ENCODE data around the gene SLC44A4. TPM values are rescaled to one million over a fixed set of nuclear protein-coding genes. Genes with fewer than 3 reads are reported as not detected.

SLC44A4 gene
- total and polyA plus RNA-seq, 9 of the 15 experiments (the other 6 are each of a cell fraction or from before 2014, with no cell fraction given), result 7.9 to 18.6 (median 11.2) TPM

- TF ChIP-seq COPS2 (conservative IDR thresholded peaks at IDR 0.05) (no peak), ZNF408 (CRISPR knock-in tag; IDR thresholded peaks at IDR 0.05; ENCODE audit: low read depth) (no peak), CREM (IDR thresholded peaks at IDR 0.05; ENCODE audit: low read depth) (no peak), LCOR (CRISPR knock-in tag; IDR thresholded peaks at IDR 0.05) (no peak), ARID1B (IDR thresholded peaks at IDR 0.05) (peak; percentile 67), RBM14 (IDR thresholded peaks at IDR 0.05; ENCODE audit: borderline replicate concordance, insufficient read depth, low read depth, low read length) (no peak), BACH1 (tag; IDR thresholded peaks at IDR 0.05) (no peak), ARID2 (IDR thresholded peaks at IDR 0.05) (no peak), ZNF609 (CRISPR knock-in tag; IDR thresholded peaks at IDR 0.05; ENCODE audit: borderline replicate concordance) (no peak), ZFX (CRISPR knock-in tag; IDR thresholded peaks at IDR 0.05) (peak; percentile 28; the same call in 1 of the 2 replicates), DPF2 (IDR thresholded peaks at IDR 0.05) (peak; percentile 76), FOXO4 (CRISPR knock-in tag; IDR thresholded peaks at IDR 0.05) (no peak), FOXP1 (CRISPR knock-in tag; IDR thresholded peaks at IDR 0.05) (no peak), ZNF668 (CRISPR knock-in tag; IDR thresholded peaks at IDR 0.05) (no peak), TCF7L2 (IDR thresholded peaks at IDR 0.05; ENCODE audit: low read depth, low read length) (no peak), KDM5B (IDR thresholded peaks at IDR 0.05; ENCODE audit: insufficient replicate concordance, low read depth, low read length) (no peak), ZBTB12 (CRISPR knock-in tag; IDR thresholded peaks at IDR 0.05) (no peak), KLF1 (tag; IDR thresholded peaks at IDR 0.05) (no peak), L3MBTL2 (IDR thresholded peaks at IDR 0.05) (no peak), EZH2 (IDR thresholded peaks at IDR 0.05; ENCODE audit: borderline replicate concordance, low read depth, low read length) (no peak)
- TF ChIP-seq, protein P1, sequence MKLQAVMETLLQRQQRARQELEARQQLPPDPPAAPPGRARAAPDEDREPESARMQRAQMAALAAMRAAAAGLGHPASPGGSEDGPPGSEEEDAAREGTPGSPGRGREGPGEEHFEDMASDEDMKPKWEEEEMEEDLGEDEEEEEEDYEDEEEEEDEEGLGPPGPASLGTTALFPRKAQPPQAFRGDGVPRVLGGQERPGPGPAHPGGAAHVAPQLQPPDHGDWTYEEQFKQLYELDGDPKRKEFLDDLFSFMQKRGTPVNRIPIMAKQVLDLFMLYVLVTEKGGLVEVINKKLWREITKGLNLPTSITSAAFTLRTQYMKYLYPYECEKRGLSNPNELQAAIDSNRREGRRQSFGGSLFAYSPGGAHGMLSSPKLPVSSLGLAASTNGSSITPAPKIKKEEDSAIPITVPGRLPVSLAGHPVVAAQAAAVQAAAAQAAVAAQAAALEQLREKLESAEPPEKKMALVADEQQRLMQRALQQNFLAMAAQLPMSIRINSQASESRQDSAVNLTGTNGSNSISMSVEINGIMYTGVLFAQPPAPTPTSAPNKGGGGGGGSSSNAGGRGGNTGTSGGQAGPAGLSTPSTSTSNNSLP (IDR thresholded peaks at IDR 0.05; ENCODE audit: borderline replicate concordance, low read depth, low read length), result peak; percentile 44; the same call in 1 of the 2 replicates
Observed at GRCh38 chr6:31903957-31904356, 25.2 kb upstream of the SLC44A4 start (continued).
